Measurements from ENCODE around the gene SP6.

GRCh38 chr17:47816111-47816735, 34.7 kb downstream of the SP6 start:
- TF ChIP-seq CTCF (IDR thresholded peaks at IDR 0.05) = no peak
- TF ChIP-seq EP300 (IDR thresholded peaks at IDR 0.05) = no peak
